Measurements from ENCODE around the gene ASTN1.
"Not testable (repeated sequence)": the region's sequence is repeated elsewhere in the genome, so short reads cannot be mapped to it uniquely, and the experiment has no call there.

Gene ASTN1

GRCh38 chr1:177103005-177103852, 61.3 kb downstream of the ASTN1 start:
- DNase-seq, result no peak

- DNase-seq, result no peak
Measured at GRCh38 chr1:177092001-177092400, 72.5 kb downstream of the ASTN1 start.

GRCh38 chr1:177091040-177091439, 73.5 kb downstream of the ASTN1 start:
- no peak for DNase-seq

- no peak for DNase-seq
Measured at GRCh38 chr1:177088966-177089365, 75.5 kb downstream of the ASTN1 start.

GRCh38 chr1:177082855-177083693, 81.4 kb downstream of the ASTN1 start:
- DNase-seq, result no peak

- no peak for DNase-seq
Measured at GRCh38 chr1:177080564-177080963, 83.9 kb downstream of the ASTN1 start.

- no peak for DNase-seq
Measured at GRCh38 chr1:177077734-177078499, 86.6 kb downstream of the ASTN1 start.

- DNase-seq, result no peak
Measured at GRCh38 chr1:177077006-177077405, 87.5 kb downstream of the ASTN1 start.

GRCh38 chr1:177074811-177075210, 89.7 kb downstream of the ASTN1 start:
- not testable (repeated sequence) for DNase-seq

GRCh38 chr1:177069490-177069889, 95.0 kb downstream of the ASTN1 start:
- no peak for DNase-seq

GRCh38 chr1:177067752-177068410, 96.6 kb downstream of the ASTN1 start:
- DNase-seq, result no peak

- no peak for DNase-seq
Measured at GRCh38 chr1:177065430-177065829, 99.1 kb downstream of the ASTN1 start.

GRCh38 chr1:177063648-177064047, 100.9 kb downstream of the ASTN1 start:
- no peak for DNase-seq

- DNase-seq, result no peak
Measured at GRCh38 chr1:177054542-177054941, 110.0 kb downstream of the ASTN1 start.

- DNase-seq, result no peak
Measured at GRCh38 chr1:177053648-177054047, 110.9 kb downstream of the ASTN1 start.

GRCh38 chr1:177048314-177049069, 116.0 kb downstream of the ASTN1 start:
- no peak for DNase-seq

GRCh38 chr1:177045151-177045550, 119.4 kb downstream of the ASTN1 start:
- no peak for DNase-seq

GRCh38 chr1:177044390-177044789, 120.1 kb downstream of the ASTN1 start:
- DNase-seq, result no peak

- DNase-seq, result no peak
Measured at GRCh38 chr1:177043597-177043996, 120.9 kb downstream of the ASTN1 start.

- DNase-seq, result no peak
Measured at GRCh38 chr1:177035586-177035985, 128.9 kb downstream of the ASTN1 start.

- DNase-seq, result no peak
Measured at GRCh38 chr1:177033628-177034027, 130.9 kb downstream of the ASTN1 start.

- no peak for DNase-seq
Measured at GRCh38 chr1:177032434-177032833, 132.1 kb downstream of the ASTN1 start.
